NCI-H2196 (cell line): ENCODE results near the gene PKD2.

Experiments
- DNase-seq: peaks from one replicate; lab custom pipeline; 2025; ENCODE audit not compliant: unreplicated experiment; lab: John Stamatoyannopoulos, UW

Gene PKD2

GRCh38 chr4:88007304-88008121, at the start of gene PKD2:
TSS of gene PKD2 (plus strand) at chr4:88007635. CDS start at chr4:88007734, 99 bp downstream.
- DNase-seq: peak; percentile 46

DNA sequence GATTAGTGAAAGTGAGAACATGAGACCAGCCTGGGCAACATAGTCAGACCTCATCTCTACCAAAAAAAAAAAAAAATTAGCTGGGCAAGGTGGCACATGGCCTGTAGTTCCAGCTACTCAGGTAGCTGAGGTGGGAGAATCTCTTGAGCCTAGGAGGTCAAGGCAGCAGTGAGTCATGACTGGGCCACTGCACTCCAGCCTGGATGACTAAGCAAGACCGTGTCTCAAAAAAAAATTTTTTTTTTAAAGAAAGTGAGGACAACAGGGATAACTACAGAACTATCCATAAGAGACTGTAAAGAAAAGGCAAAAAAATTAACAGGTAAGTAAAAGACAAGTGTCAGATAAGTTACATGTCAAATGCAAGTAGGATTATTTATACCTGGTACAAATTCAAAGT, 45.4 kb upstream of the PKD2 start:
- DNase-seq: no peak

DNA sequence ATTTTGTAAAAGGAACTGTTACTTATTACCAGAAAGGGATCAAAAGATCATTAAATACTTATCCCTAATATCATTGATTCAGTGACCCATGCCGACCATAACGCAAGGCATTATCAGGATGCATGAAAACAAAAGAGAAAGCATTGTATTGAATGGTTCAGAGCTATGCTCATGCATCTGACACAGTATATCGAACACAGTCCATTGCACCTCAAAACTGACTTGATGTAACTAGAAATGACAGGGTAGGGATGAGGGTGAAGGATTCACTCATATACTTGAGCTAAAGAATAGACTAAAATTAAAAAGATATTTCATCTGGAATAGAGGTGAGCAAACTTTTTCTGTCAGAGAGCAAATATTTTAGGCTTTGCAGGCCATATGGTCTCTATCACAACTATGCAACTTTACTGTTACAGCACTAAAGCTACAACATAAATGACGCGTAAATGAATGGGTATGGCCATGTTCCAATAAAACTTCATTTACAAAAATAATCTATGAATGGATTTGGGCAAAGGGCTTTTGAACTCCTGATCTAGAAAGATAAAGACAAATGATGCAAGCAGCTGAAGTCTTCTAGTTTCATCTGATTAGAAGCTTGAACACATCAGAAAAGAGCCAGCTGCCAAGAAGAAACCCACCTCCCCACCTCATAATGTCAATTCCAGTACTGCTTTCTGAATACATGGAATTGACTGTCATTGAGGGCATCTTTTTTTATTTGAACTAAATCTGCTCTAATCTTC, 44.9 kb upstream of the PKD2 start:
- no peak for DNase-seq

GRCh38 chr4:87965501-87965975, 41.9 kb upstream of the PKD2 start:
- DNase-seq: no peak

GRCh38 chr4:87966095-87966496, 41.3 kb upstream of the PKD2 start:
- DNase-seq: no peak

GRCh38 chr4:87967193-87967592, 40.2 kb upstream of the PKD2 start:
- DNase-seq: no peak

- no peak for DNase-seq
Observed at GRCh38 chr4:87970121-87970520, 37.3 kb upstream of the PKD2 start.

DNA sequence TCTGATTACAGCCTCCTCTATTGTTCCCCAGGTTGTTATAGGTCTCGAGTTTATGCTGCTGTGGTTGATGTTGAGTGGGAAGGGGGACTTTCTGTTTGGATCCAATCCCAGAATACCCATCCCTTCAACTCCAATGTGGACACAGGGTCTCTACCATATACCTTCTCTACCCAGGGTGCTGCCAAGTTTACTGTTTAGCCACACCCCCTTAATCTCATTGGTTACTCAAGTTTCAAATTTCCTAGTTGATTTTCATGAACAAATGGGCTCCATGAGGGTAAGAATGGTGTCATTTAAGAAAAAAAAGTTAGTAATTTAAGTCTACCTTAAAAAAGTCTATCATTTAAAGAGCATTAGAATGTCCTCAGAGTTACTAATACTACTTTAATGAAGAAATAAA, 35.6 kb upstream of the PKD2 start:
- DNase-seq: no peak

- DNase-seq: peak; percentile 11
Observed at GRCh38 chr4:87973283-87974169, 33.9 kb upstream of the PKD2 start.

DNA sequence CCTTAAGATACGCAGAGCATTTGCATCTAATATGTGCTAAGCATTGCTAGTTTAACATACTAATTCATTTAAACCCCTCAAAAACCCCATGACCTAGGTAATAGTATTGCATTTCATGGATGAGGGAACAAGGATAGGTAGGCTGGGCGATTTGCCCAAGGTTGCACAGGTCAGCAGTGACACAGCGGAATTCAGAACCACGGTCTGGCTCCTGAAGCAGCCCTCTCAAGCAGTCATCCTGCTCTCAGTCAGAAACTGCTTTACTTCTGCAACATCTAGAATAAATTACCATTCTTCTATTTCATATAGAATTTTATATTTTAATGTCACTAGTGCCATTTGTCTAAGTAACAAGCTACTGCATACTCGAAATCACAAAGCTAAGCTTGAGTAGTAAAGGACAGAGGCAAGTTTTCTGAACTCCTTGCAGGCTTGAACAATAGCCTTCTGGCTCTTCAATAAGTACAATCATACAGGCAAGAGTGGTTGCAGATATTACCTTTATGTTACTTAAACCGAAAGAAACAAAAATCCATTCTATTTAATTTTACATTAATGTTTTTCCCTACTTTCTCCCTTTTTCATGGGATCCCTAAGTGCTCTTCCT, 32.5 kb upstream of the PKD2 start:
- DNase-seq: no peak

- DNase-seq: no peak
Observed at GRCh38 chr4:87975466-87975865, 32.0 kb upstream of the PKD2 start, which contains the start of gene SPP1. TSS of gene SPP1 (plus strand) at chr4:87975714. CDS start at chr4:87976896, 1,182 bp downstream.

DNA sequence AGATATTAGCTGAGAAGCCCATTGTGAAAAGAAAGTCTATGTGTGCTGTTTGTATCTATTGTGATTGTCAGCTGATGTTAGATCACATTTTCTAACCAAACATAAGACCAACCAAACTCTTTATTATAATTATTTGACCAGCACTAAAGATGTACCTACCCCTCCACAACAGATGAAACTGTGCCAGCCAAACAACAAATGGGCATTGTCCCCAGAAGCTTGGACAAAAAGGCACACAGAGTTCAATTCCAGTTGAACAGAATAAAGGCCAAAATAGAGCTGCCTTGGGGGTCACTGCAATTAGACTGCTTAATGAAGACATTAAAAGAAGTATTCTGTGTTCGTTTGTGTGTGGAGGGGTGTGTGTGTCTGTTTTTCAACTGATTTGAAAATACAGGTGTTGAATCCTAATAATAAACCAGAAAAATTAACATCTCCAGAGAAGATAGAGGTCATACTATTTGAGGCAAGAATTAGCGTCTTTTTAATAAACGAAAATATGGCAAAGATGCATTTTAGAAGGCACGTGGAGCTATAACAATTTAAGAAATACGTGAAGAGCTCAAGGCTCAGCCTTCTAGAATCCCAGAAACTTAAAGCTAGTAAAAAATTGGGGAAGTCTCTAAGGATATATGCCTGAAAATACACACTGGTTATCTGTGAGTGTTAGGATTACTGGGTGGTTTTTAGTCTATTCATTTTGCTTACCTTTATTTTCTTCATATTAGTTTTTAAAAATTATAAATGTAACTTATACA, 29.7 kb upstream of the PKD2 start:
- no peak for DNase-seq

- no peak for DNase-seq
Observed at GRCh38 chr4:87978681-87979080, 28.8 kb upstream of the PKD2 start.

GRCh38 chr4:87979810-87980209, 27.6 kb upstream of the PKD2 start:
- no peak for DNase-seq

DNA sequence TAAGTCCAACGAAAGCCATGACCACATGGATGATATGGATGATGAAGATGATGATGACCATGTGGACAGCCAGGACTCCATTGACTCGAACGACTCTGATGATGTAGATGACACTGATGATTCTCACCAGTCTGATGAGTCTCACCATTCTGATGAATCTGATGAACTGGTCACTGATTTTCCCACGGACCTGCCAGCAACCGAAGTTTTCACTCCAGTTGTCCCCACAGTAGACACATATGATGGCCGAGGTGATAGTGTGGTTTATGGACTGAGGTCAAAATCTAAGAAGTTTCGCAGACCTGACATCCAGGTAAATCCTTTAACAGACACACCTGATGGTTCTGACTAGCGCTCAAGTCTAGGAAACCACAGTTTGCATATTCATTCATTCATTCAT, 25.9 kb upstream of the PKD2 start:
- no peak for DNase-seq

GRCh38 chr4:87982036-87982435, 25.4 kb upstream of the PKD2 start:
- no peak for DNase-seq

- DNase-seq: no peak
Observed at GRCh38 chr4:87982446-87983010, 24.9 kb upstream of the PKD2 start.

GRCh38 chr4:87983996-87984395, 23.4 kb upstream of the PKD2 start:
- DNase-seq: no peak

DNA sequence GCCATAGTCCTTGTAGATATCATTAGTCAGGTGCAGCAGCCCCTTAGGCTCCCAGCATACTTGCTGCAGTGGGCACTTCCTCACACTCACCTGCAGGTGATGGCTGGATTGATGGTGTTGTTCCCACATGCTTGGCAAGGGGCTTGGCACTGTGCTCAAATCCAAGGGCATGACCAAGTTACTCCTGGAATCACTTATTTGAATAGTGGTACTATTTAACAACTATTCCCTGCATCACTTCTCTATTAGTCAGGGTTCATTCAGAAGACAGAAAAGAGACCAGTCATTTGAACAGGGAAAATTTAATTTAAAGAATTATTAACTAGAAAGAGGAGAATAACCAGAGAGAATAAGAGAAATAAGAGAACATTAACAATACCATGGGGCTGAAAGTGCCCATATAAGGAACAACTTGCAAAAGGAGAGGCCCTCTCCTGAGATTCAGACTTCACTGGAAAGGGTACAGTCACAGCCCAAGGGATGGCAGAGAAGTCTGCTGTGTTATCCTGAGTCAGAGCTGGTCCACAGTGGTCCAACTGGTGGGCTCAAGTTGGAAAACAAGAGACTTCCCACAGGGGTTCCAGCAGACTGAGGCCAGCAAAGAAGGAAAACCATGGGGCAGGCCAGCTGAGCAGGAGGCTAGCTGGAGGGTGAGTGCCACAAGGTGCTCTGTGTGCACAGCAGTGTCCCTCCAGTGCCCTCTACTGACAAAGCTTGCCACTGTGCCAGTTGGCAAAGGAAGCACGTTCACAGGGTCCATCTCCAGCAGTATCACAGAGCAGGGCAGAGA, 22.1 kb upstream of the PKD2 start:
- DNase-seq: peak; percentile 26
